GM04503 (cell line): Measurements from ENCODE around the gene RGS14.

Experiments used
- DNase-seq: peaks from one replicate; pipeline ENCODE4 v3.0.0-alpha.2; 2012; ENCODE audit warnings: low read depth

Gene RGS14

GRCh38 chr5:177357459-177358351 is at the start of gene RGS14:
Gene RGS14 (plus strand): TSS chr5:177357924. CDS start chr5:177358025, 101 bp downstream.
- no peak for DNase-seq

- DNase-seq = no peak
These were observed 49.0 kb upstream of the RGS14 start for GRCh38 chr5:177308740-177309139.

- DNase-seq = no peak
These were observed 48.2 kb upstream of the RGS14 start for GRCh38 chr5:177309351-177310191.

GRCh38 chr5:177310332-177310731 is 47.4 kb upstream of the RGS14 start:
- DNase-seq = no peak

- no peak for DNase-seq
These were observed 46.9 kb upstream of the RGS14 start for GRCh38 chr5:177310757-177311391.

GRCh38 chr5:177311392-177311722 is 46.4 kb upstream of the RGS14 start:
- DNase-seq = no peak

- peak; percentile 39 for DNase-seq
These were observed 45.7 kb upstream of the RGS14 start, which contains the start of gene MXD3 for GRCh38 chr5:177311723-177312648. Gene MXD3 (minus strand): TSS chr5:177311898. CDS start chr5:177311830, 68 bp downstream.

- no peak for DNase-seq
These were observed 45.0 kb upstream of the RGS14 start for GRCh38 chr5:177312649-177313181.

- no peak for DNase-seq
These were observed 44.0 kb upstream of the RGS14 start for GRCh38 chr5:177313561-177314259.

GRCh38 chr5:177314376-177315342 is 43.1 kb upstream of the RGS14 start:
- no peak for DNase-seq

- no peak for DNase-seq
These were observed 42.3 kb upstream of the RGS14 start for GRCh38 chr5:177315411-177315810.

- no peak for DNase-seq
These were observed 41.7 kb upstream of the RGS14 start for GRCh38 chr5:177316005-177316404.

GRCh38 chr5:177317959-177318377 is 39.8 kb upstream of the RGS14 start:
- DNase-seq = no peak

GRCh38 chr5:177319913-177320588 is 37.7 kb upstream of the RGS14 start:
- no peak for DNase-seq

- DNase-seq = no peak
These were observed 36.8 kb upstream of the RGS14 start for GRCh38 chr5:177320879-177321278.

- DNase-seq = no peak
These were observed 31.8 kb upstream of the RGS14 start for GRCh38 chr5:177325868-177326381.

- DNase-seq = no peak
These were observed 29.9 kb upstream of the RGS14 start for GRCh38 chr5:177327539-177328522.
